K562 (cell line): Measurements from ENCODE around the gene MAN2A1. TPM values are rescaled to one million over a fixed set of nuclear protein-coding genes. Genes with fewer than 3 reads are reported as not detected.
A peak's percentile ranks its signal among the peaks of the same experiment; 100 is the strongest.

Source experiments
- DMBX1 ChIP-seq: fragments of 250-450 bp; sonication (Bioruptor Pico); IDR thresholded peaks from 2 replicates; pipeline ENCODE4 v1.8.0; 2022; ENCODE audit warnings: inconsistent platforms, mild to moderate bottlenecking, moderate library complexity, borderline replicate concordance
- MGA ChIP-seq: fragments of 450-650 bp; IDR thresholded peaks from 2 replicates; pipeline ENCODE4 v1.6.1; 2016; ENCODE audit warnings: mild to moderate bottlenecking, moderate library complexity
- ZFP30 ChIP-seq: fragments of 250-450 bp; sonication (Bioruptor Pico); IDR thresholded peaks from 2 replicates; pipeline ENCODE4 v1.8.0; 2022; ENCODE audit warnings: moderate library complexity, mild to moderate bottlenecking, inconsistent platforms, borderline replicate concordance
- ZNF407 ChIP-seq: fragments of 450-650 bp; IDR thresholded peaks from 2 replicates; pipeline ENCODE4 v1.6.1; 2016; ENCODE audit warnings: low read depth
- ZNF41 ChIP-seq: fragments of 250-450 bp; sonication (Bioruptor Pico); conservative IDR thresholded peaks from 2 replicates; pipeline ENCODE4 v1.4.0; 2020; ENCODE audit warnings: mild to moderate bottlenecking
- ZNF561 ChIP-seq: fragments of 450-650 bp; formaldehyde crosslinking; conservative IDR thresholded peaks from 2 replicates; pipeline ENCODE4 v1.4.0; 2020; ENCODE audit warnings: mild to moderate bottlenecking, moderate library complexity
- polyA plus RNA-seq, 8 experiments: library from polyadenylated mRNA; depleted of rRNA in 4 of 8; stranded (reverse) in 5 of 8; unstranded in 3 of 8; fragments of >200 nt; fragmentation: Nextera tagmentation in 2 of 8; fragmentation: Illumina TruSeq in 1 of 8; extraction: Ambion mirVana in 2 of 8; extraction: Trizol in 1 of 8; gene quantifications; 2 replicates each; pipeline versions ENCODE4 v1.2.1 to v1.2.3, GENCODE V29; 2011 to 2014; ENCODE audit warnings: inconsistent platforms in 1 of 8, missing spikeins in 1 of 8
- total RNA-seq, 7 experiments: library from RNA; depleted of rRNA in 6 of 7; stranded (reverse); fragments of >200 nt in 6 of 7; fragmentation: Illumina TruSeq in 2 of 7; extraction: Trizol in 2 of 7; gene quantifications; 2 replicates each; pipeline versions ENCODE4 v1.2.1 to v1.2.3, GENCODE V29; 2011 to 2021; ENCODE audit warnings: low replicate concordance in 1 of 7
- TF ChIP-seq, protein P1 (sequence below): fragments of 450-650 bp; IDR thresholded peaks from 2 replicates; pipeline ENCODE4 v1.6.1; 2016

The MAN2A1 gene
- total and polyA plus RNA-seq, 9 of the 15 experiments (the other 6 are each of a cell fraction or from before 2014, with no cell fraction given) = 5.2 to 32.0 (median 19.8) TPM

- TF ChIP-seq MGA (0 out of 2 replicates have a peak, but pooled peaks have one; percentile 25), ZNF407 (no peak), ZNF561 (CRISPR knock-in tag) (no peak), DMBX1 (CRISPR knock-in tag) (no peak), ZFP30 (no peak), ZNF41 (CRISPR knock-in tag) (no peak)
- TF ChIP-seq, protein P1, sequence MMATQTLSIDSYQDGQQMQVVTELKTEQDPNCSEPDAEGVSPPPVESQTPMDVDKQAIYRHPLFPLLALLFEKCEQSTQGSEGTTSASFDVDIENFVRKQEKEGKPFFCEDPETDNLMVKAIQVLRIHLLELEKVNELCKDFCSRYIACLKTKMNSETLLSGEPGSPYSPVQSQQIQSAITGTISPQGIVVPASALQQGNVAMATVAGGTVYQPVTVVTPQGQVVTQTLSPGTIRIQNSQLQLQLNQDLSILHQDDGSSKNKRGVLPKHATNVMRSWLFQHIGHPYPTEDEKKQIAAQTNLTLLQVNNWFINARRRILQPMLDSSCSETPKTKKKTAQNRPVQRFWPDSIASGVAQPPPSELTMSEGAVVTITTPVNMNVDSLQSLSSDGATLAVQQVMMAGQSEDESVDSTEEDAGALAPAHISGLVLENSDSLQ = peak; percentile 97
These were observed 32.9 kb upstream of the MAN2A1 start (continued) for GRCh38 chr5:109656829-109657228.
